Common myeloid progenitor, CD34-positive (primary cell): ENCODE measurements around the gene UBE3B.
A peak's percentile ranks its signal among the peaks of the same experiment; 100 is the strongest.
"Not testable (repeated sequence)": the region's sequence is repeated elsewhere in the genome, so short reads cannot be mapped to it uniquely, and the experiment has no call there.

Experiments
- CTCF ChIA-PET: fragments of 350-600 bp; sonication (Branson Sonifier 250); formaldehyde crosslinking; loops from one replicate; lab custom pipeline; 2021; ENCODE audit warnings: antibody characterized with exemption; lab: Charles Lee
- POLR2A ChIA-PET: fragments of 350-600 bp; sonication (Branson Sonifier 250); formaldehyde crosslinking; loops from one replicate; lab custom pipeline; 2021; ENCODE audit warnings: antibody characterized with exemption; lab: Charles Lee
- DNase-seq, 3 donors: peaks; one replicate each; pipeline versions ENCODE4 v3.0.0 to v3.0.0-alpha.2; 2013
- H3K27ac ChIP-seq, 2 experiments: 1 replicate in 1 of 2; 2 replicates in 1 of 2; pipeline ENCODE4 v1.7.0; 2013; ENCODE audit warnings: inconsistent platforms in 2 of 2, low read length in 2 of 2, mild to moderate bottlenecking in 2 of 2, low read depth in 1 of 2, moderate library complexity in 1 of 2; ENCODE audit not compliant: severe bottlenecking in 2 of 2, insufficient read depth in 1 of 2, poor library complexity in 1 of 2
- H3K27me3 ChIP-seq, 5 experiments: replicated peaks in 2 of 5; 1 replicate in 3 of 5; 2 replicates in 2 of 5; pipeline versions ENCODE4 v1.6.1 to v1.7.0; 2013; ENCODE audit warnings: low read length in 4 of 5, mild to moderate bottlenecking in 2 of 5, moderate library complexity in 2 of 5, inconsistent platforms in 1 of 5; ENCODE audit not compliant: insufficient read depth in 5 of 5, control insufficient read depth in 4 of 5
- H3K36me3 ChIP-seq, 4 experiments: 1 replicate in 2 of 4; 2 replicates in 2 of 4; pipeline versions ENCODE4 v1.6.1 to v1.7.0; 2013; ENCODE audit warnings: low read length in 3 of 4, control low read depth in 1 of 4, mild to moderate bottlenecking in 1 of 4; ENCODE audit not compliant: control insufficient read depth in 4 of 4, insufficient read depth in 4 of 4
- H3K4me1 ChIP-seq, 4 experiments: 1 replicate in 3 of 4; 2 replicates in 1 of 4; pipeline versions ENCODE4 v1.6.1 to v1.7.1; 2013; ENCODE audit warnings: low read length in 3 of 4, mild to moderate bottlenecking in 3 of 4, control low read depth in 1 of 4, inconsistent platforms in 1 of 4, moderate library complexity in 1 of 4; ENCODE audit not compliant: control insufficient read depth in 4 of 4, insufficient read depth in 4 of 4; ENCODE audit errors: control extremely low read depth in 1 of 4
- H3K4me3 ChIP-seq, 7 experiments: 1 replicate in 4 of 7; 2 replicates in 3 of 7; pipeline versions ENCODE4 v1.5.1 to v1.7.0; 2013; ENCODE audit warnings: mild to moderate bottlenecking in 7 of 7, low read length in 6 of 7, moderate library complexity in 6 of 7, inconsistent platforms in 2 of 7, low read depth in 2 of 7, control low read depth in 1 of 7; ENCODE audit not compliant: insufficient read depth in 4 of 7, control insufficient read depth in 1 of 7; ENCODE audit errors: extremely low read depth in 1 of 7
- H3K9me3 ChIP-seq, 5 experiments: 1 replicate in 4 of 5; 2 replicates in 1 of 5; pipeline versions ENCODE4 v1.6.1 to v1.7.1; 2013; ENCODE audit warnings: low read length in 4 of 5, mild to moderate bottlenecking in 2 of 5, inconsistent platforms in 1 of 5, low read depth in 1 of 5, moderate library complexity in 1 of 5; ENCODE audit not compliant: control insufficient read depth in 4 of 5, insufficient read depth in 2 of 5; ENCODE audit errors: control extremely low read depth in 1 of 5
- WGBS: methylation state at CpG from one replicate; pipeline ENCODE4 v1.1.5; 2013; ENCODE audit not compliant: insufficient coverage; 5-methylcytosine and 5-hydroxymethylcytosine counted together

Gene UBE3B

DNA sequence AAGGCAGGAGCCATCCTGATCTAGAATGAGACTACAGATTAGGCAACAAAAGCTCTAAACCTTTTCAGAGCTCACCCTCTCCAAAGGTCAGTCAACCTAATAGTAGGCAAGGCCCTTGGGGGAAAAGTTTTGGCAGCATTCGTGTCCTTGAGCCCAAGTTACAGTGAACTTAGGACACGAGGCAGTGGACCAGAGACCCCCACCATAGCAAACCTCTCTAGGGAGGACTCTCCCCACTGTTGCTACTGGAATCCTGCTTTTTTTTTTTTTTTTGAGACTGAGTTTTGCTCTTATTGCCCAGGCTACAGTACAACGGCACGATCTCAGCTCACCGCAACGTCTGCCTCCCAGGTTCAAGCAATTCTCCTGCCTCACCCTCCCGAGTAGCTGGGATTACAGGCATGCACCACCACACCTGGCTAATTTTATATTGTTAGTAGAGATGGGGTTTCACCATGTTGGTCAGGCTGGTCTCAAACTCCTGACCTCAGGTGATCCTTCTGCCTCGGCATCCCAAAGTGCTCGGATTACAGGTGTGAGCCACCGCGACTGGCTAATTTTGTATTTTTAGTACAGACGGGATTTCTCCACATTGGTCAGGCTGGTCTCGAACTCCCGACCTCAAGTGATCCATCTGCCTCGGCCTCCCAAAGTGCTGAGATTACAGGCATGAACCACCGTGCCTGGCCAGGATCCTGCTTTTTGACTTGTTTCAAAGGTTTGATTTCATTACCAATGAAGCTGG, 3.7 kb upstream of the UBE3B start:
- POLR2A ChIA-PET, DNase-seq, H3K4me3 ChIP-seq, H3K27me3 ChIP-seq, H3K27ac ChIP-seq, H3K9me3 ChIP-seq: not testable (repeated sequence)
- peaks cover 4 to 15% (median 11%) of the 10 kb centered on the region in 4 experiments for H3K36me3 ChIP-seq
- H3K4me1 ChIP-seq = peaks cover 9 to 20% (median 19%) of the 10 kb centered on the region in 4 experiments
- 98% methylated on average over 9 of the region's 16 CpGs for WGBS
- CTCF ChIA-PET = interaction anchor here (1.2 to 2.0 kb wide), 3 partner anchors 9 to 41 kb away, joined by 3 to 8 read pairs (median 5); no protein-coding TSS in a partner anchor

DNA sequence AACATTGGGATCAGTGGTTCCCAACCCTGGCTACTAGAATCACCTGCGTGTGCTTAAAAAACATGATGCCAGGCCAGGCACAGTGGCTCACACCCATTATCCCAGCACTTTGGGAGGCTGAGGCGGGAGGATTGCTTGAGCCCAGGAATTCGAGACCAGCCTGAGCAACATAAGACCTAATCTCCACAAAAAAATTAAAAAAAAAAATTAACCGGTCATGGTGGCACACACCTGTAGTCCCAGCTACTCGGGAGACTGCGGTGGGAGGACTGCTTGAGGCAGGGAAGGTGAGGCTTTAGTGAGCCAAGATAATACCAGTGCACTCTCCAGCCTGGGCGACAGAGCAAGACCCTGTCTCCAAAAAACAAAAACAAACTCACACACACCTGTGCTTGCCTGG, 2.3 kb upstream of the UBE3B start:
- ChIA-PET CTCF (interaction anchor here (1.2 to 1.6 kb wide), 2 partner anchors 12 to 20 kb away, joined by 3 to 5 read pairs; no protein-coding TSS in a partner anchor), POLR2A (no interaction called here)
- H3K36me3 ChIP-seq = peaks cover 0 to 5% (median 1%) of the 10 kb centered on the region in 4 experiments
- no peaks in the 10 kb centered on the region for H3K27me3 ChIP-seq
- 95% methylated on average over 6 of the region's 7 CpGs for WGBS
- H3K4me3 ChIP-seq = no peak overlapping the region
- H3K4me1 ChIP-seq = peaks cover 9 to 24% (median 21%) of the 10 kb centered on the region in 4 experiments
- no peak for DNase-seq
- H3K27ac ChIP-seq = no peak overlapping the region
- H3K9me3 ChIP-seq = no peaks in the 10 kb centered on the region

DNA sequence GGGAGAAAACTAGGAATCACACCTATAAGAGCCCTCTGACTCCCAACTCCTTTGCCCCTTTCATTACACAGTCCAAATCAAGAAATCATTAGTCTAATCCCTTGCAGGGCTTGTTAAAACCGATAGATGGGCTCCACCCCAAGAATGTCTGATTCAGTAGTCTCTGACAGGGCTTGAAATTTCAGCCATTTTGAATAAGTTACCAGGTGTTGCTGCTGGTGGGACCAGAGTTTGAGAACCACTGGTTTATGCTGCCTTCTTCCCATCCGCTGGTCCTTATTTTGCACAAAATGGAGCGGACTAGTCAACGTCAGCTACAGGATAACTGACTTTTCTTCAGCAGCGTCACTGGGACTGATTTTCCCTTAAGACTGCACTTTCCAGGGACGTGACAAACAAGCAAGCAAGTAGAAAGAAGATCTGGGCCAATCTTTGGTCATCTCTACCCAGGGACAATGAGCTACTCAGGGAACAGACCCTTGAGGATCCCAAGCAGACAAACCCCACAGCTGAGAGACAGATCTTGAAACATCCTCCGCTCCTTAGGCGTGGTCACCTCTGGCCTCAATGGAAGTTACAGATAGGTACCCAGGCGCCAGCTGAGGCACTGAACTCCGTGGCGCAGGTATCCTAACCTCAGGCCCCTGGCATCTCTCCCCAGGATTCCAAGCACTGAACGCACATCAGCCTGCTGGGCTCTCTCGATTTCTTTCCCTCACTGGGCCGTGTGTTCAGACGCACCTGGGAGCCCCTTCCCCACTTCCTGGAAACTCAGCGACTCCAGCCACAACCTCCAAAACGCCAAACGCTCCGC, 1.2 kb upstream of the UBE3B start:
- H3K27ac ChIP-seq = peak overlapping the region; percentile 98 to 99
- ChIA-PET POLR2A (interaction anchor here (1.3 to 2.5 kb wide), 2 partner anchors 9 to 14 kb away, joined by 3 to 8 read pairs; no protein-coding TSS in a partner anchor), CTCF (interaction anchor here (1.2 to 1.8 kb wide), 3 partner anchors 19 to 46 kb away, joined by 3 to 8 read pairs (median 3); no protein-coding TSS in a partner anchor)
- no peaks in the 10 kb centered on the region for H3K9me3 ChIP-seq
- peaks cover 0 to 5% (median 0%) of the 10 kb centered on the region in 4 experiments for H3K36me3 ChIP-seq
- DNase-seq = peak in 1 of 3 donors; percentile 8
- H3K27me3 ChIP-seq = no peaks in the 10 kb centered on the region
- 35% methylated on average over 19 of the region's 19 CpGs for WGBS
- H3K4me1 ChIP-seq = peaks cover 9 to 24% (median 21%) of the 10 kb centered on the region in 4 experiments
- peak overlapping the region; percentile 92 to 99 (median 95) for H3K4me3 ChIP-seq

DNA sequence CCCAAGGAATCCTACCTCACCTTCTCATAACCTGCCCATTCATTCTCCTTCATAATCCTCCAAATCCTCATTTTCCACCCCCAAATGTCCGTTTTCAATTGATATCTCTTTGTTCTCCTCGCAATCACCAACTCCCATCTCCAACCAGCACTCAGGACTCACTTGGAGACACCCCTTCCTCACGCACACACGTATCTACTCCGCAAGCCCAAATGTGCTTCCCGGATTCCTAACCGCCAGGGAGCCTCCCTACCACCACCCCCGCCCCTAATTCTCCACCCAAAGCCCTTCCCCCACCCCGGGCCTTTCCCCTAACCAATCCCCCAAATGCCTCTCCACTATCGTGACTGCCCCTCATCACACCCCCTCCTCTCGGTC, 638 bp upstream of the UBE3B start:
- Histone ChIP-seq H3K36me3 (peaks cover 0 to 5% (median 0%) of the 10 kb centered on the region in 4 experiments), H3K4me3 (peak overlapping the region; percentile 92 to 99 (median 95)), H3K27me3 (no peaks in the 10 kb centered on the region), H3K27ac (peak overlapping the region; percentile 98 to 99), H3K4me1 (peaks cover 9 to 24% (median 21%) of the 10 kb centered on the region in 4 experiments), H3K9me3 (no peaks in the 10 kb centered on the region)
- ChIA-PET CTCF (interaction anchor here (0.9 to 1.8 kb wide), 3 partner anchors 9 to 46 kb away, joined by 3 to 8 read pairs (median 3); no protein-coding TSS in a partner anchor), POLR2A (interaction anchor here (0.6 to 2.5 kb wide), 3 partner anchors 10 to 121 kb away, joined by 3 to 8 read pairs (median 3); no protein-coding TSS in a partner anchor)
- WGBS = 0% methylated on average over 8 of the region's 11 CpGs
- DNase-seq = no peak

DNA sequence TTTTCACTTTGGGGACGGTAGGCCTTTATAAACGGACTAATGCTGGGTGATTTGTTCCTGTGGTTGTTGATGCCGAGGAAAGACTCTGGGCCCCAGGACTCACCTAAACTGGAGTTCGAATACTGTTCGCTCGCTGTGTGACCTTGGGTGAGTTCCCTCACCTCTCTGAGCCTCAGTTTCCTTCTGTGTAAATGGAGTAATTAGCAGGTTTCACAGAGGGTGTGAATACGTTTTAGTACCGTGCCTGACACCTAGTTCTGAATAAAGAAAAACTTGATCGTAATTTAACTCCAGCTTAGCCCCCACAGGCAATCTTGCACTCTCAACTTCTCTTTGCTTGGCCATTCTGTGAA, 505 bp downstream of the UBE3B start:
- WGBS = 5% methylated on average over 4 of the region's 9 CpGs

DNA sequence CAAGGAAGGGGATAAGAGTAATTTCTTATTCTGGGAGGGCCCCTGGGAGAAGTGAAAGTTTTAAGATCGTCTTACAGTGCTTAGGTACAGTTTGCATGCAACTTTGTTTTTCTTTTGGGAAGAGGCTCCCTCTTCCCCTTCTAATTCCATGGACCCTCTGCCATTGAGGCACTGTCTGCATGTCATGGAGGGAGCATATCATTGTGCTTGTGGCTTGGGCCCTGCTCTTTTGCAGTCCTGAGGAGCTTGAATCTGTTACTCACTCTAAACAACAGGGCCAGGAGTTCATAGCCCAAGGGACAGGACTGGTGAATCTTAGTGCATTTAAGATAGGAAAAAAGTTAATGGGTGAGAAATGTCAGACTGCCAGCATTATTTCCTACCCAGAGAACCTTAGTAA, 2.3 kb downstream of the UBE3B start:
- 100% methylated on average over 1 of the region's 1 CpG for WGBS
- Histone ChIP-seq H3K9me3 (no peaks in the 10 kb centered on the region), H3K4me3 (no peak overlapping the region), H3K27me3 (no peaks in the 10 kb centered on the region), H3K27ac (no peak overlapping the region), H3K4me1 (peaks cover 9 to 24% (median 21%) of the 10 kb centered on the region in 4 experiments), H3K36me3 (peaks cover 6 to 15% (median 9%) of the 10 kb centered on the region in 4 experiments)
- ChIA-PET CTCF (no interaction called here), POLR2A (no interaction called here)
- no peak for DNase-seq

More for the DNA sequence above, 505 bp downstream of the UBE3B start:
- no peak for DNase-seq
- H3K9me3 ChIP-seq = no peaks in the 10 kb centered on the region
- peak overlapping the region; percentile 98 to 99 for H3K27ac ChIP-seq
- H3K4me1 ChIP-seq = peaks cover 9 to 24% (median 21%) of the 10 kb centered on the region in 4 experiments
- ChIA-PET CTCF (interaction anchor here (1.2 to 1.4 kb wide), 2 partner anchors 8 to 48 kb away, joined by 3 read pairs; no protein-coding TSS in a partner anchor), POLR2A (interaction anchor here (2.5 kb wide), 1 partner anchor 11 kb away, joined by 8 read pairs; no protein-coding TSS in a partner anchor)
- peak overlapping the region; percentile 92 to 99 (median 95) for H3K4me3 ChIP-seq
- H3K36me3 ChIP-seq = peaks cover 0 to 2% (median 0%) of the 10 kb centered on the region in 4 experiments
- H3K27me3 ChIP-seq = no peaks in the 10 kb centered on the region
